H9 (cell line): ENCODE measurements around the gene ELOVL6. TPM values are rescaled to one million over a fixed set of nuclear protein-coding genes. Genes with fewer than 3 reads are reported as not detected.

ENCODE experiments used
- DNase-seq: peaks from one replicate; pipeline ENCODE4 v3.0.0-alpha.2; 2017
- H2AFZ ChIP-seq: one replicate; pipeline ENCODE4 v1.6.1; 2013; ENCODE audit warnings: mild to moderate bottlenecking, low read length, control low read depth, moderate library complexity
- H2AK5ac ChIP-seq: 2 replicates; pipeline ENCODE4 v1.6.1; 2013; ENCODE audit warnings: low read length, control low read depth, mixed read lengths; ENCODE audit not compliant: insufficient read length
- H2BK120ac ChIP-seq: one replicate; pipeline ENCODE4 v1.6.1; 2013; ENCODE audit warnings: low read depth, mild to moderate bottlenecking, low read length, control low read depth, inconsistent platforms; ENCODE audit not compliant: poor library complexity, severe bottlenecking
- H2BK12ac ChIP-seq: 2 replicates; pipeline ENCODE4 v1.6.1; 2013; ENCODE audit warnings: low read length, control low read depth, mixed read lengths, low read depth; ENCODE audit not compliant: insufficient read length
- H2BK15ac ChIP-seq: 2 replicates; pipeline ENCODE4 v1.6.1; 2013; ENCODE audit warnings: low read depth, low read length, control low read depth
- H2BK20ac ChIP-seq: one replicate; pipeline ENCODE4 v1.6.1; 2013; ENCODE audit warnings: low read depth, mild to moderate bottlenecking, low read length, control low read depth, inconsistent platforms; ENCODE audit not compliant: poor library complexity, severe bottlenecking
- H2BK5ac ChIP-seq: 2 replicates; pipeline ENCODE4 v1.6.1; 2013; ENCODE audit warnings: low read length, control low read depth, mixed read lengths; ENCODE audit not compliant: insufficient read length
- H3K14ac ChIP-seq: 2 replicates; pipeline ENCODE4 v1.6.1; 2013; ENCODE audit warnings: low read length, control low read depth; ENCODE audit not compliant: insufficient read depth
- H3K18ac ChIP-seq: 2 replicates; pipeline ENCODE4 v1.6.1; 2013; ENCODE audit warnings: low read depth, mild to moderate bottlenecking, mixed read lengths, low read length, control low read depth; ENCODE audit not compliant: insufficient read length
- H3K23ac ChIP-seq: 2 replicates; pipeline ENCODE4 v1.6.1; 2013; ENCODE audit warnings: low read length, control low read depth, mixed read lengths, low read depth; ENCODE audit not compliant: insufficient read length
- H3K23me2 ChIP-seq: 2 replicates; pipeline ENCODE4 v1.6.1; 2013; ENCODE audit warnings: low read depth, mild to moderate bottlenecking, mixed read lengths, low read length, control low read depth; ENCODE audit not compliant: insufficient read length, poor library complexity, severe bottlenecking
- H3K27ac ChIP-seq: 2 replicates; pipeline ENCODE4 v1.5.1; 2013; ENCODE audit warnings: low read length, control low read depth, mixed read lengths, low read depth; ENCODE audit not compliant: insufficient read length
- H3K27me3 ChIP-seq: 2 replicates; pipeline ENCODE4 v1.6.1; 2013; ENCODE audit warnings: low read length, control low read depth, inconsistent platforms; ENCODE audit not compliant: insufficient read depth
- H3K4ac ChIP-seq: 2 replicates; pipeline ENCODE4 v1.6.1; 2013; ENCODE audit warnings: low read depth, mild to moderate bottlenecking, control low read depth, inconsistent platforms, low read length, moderate library complexity
- H3K4me1 ChIP-seq: 2 replicates; pipeline ENCODE4 v1.6.1; 2013; ENCODE audit warnings: low read length, control low read depth, inconsistent platforms; ENCODE audit not compliant: insufficient read depth
- H3K4me2 ChIP-seq: 2 replicates; pipeline ENCODE4 v1.6.1; 2013; ENCODE audit warnings: low read length, control low read depth, mixed read lengths; ENCODE audit not compliant: insufficient read length, insufficient read depth
- H3K56ac ChIP-seq: 2 replicates; pipeline ENCODE4 v1.6.1; 2013; ENCODE audit warnings: low read depth, mild to moderate bottlenecking, mixed read lengths, low read length, control low read depth; ENCODE audit not compliant: insufficient read length
- H3K79me1 ChIP-seq: 2 replicates; pipeline ENCODE4 v1.6.1; 2013; ENCODE audit warnings: low read depth, mild to moderate bottlenecking, moderate library complexity, low read length, control low read depth, inconsistent platforms; ENCODE audit not compliant: insufficient read depth, poor library complexity, severe bottlenecking
- H3K79me2 ChIP-seq: 2 replicates; pipeline ENCODE4 v1.6.1; 2013; ENCODE audit warnings: low read length, control low read depth, inconsistent platforms; ENCODE audit not compliant: insufficient read depth
- H3K9ac ChIP-seq: 2 replicates; pipeline ENCODE4 v1.6.1; 2013; ENCODE audit warnings: low read length, control low read depth, mixed read lengths; ENCODE audit not compliant: insufficient read length; ENCODE audit errors: extremely low read depth
- H3K9me3 ChIP-seq: one replicate; pipeline ENCODE4 v1.6.1; 2013; ENCODE audit warnings: low read depth, low read length, inconsistent platforms; ENCODE audit not compliant: control insufficient read depth
- H3T11ph ChIP-seq: one replicate; pipeline ENCODE4 v1.6.1; 2013; ENCODE audit warnings: mild to moderate bottlenecking, low read length, control low read depth, inconsistent platforms
- H4K20me1 ChIP-seq: one replicate; pipeline ENCODE4 v1.6.1; 2013; ENCODE audit not compliant: control insufficient read depth, insufficient read length, insufficient read depth
- H4K5ac ChIP-seq: 2 replicates; pipeline ENCODE4 v1.6.1; 2013; ENCODE audit warnings: low read depth, mild to moderate bottlenecking, mixed read lengths, low read length, control low read depth; ENCODE audit not compliant: insufficient read length
- H4K8ac ChIP-seq: replicated peaks from 2 replicates; pipeline ENCODE4 v1.6.1; 2013; ENCODE audit warnings: low read length, control low read depth, mixed read lengths, low read depth; ENCODE audit not compliant: insufficient read length
- H4K91ac ChIP-seq: 2 replicates; pipeline ENCODE4 v1.6.1; 2013; ENCODE audit warnings: low read depth, mild to moderate bottlenecking, moderate library complexity, mixed read lengths, low read length, control low read depth; ENCODE audit not compliant: insufficient read length
- H3K27ac Mint-ChIP-seq, 3 experiments: 2 replicates in 2 of 3; 3 replicates in 1 of 3; pipeline ENCODE4 v1.8.0; 2020 to 2021; ENCODE audit warnings: mixed read lengths in 3 of 3, mild to moderate bottlenecking in 1 of 3, moderate library complexity in 1 of 3
- H3K27me3 Mint-ChIP-seq: 2 replicates; pipeline ENCODE4 v1.8.0; 2021; ENCODE audit warnings: low read depth, mild to moderate bottlenecking, moderate library complexity, mixed read lengths
- H3K36me3 Mint-ChIP-seq, 3 experiments: 2 replicates in 2 of 3; 3 replicates in 1 of 3; pipeline ENCODE4 v1.8.0; 2020 to 2021; ENCODE audit warnings: low read depth in 3 of 3, mixed read lengths in 3 of 3; ENCODE audit not compliant: insufficient read depth in 1 of 3
- H3K4me1 Mint-ChIP-seq, 2 experiments: 2 replicates each; pipeline ENCODE4 v1.8.0; 2020; ENCODE audit warnings: mixed read lengths in 2 of 2
- H3K4me3 Mint-ChIP-seq, 2 experiments: 2 replicates in 1 of 2; 3 replicates in 1 of 2; pipeline ENCODE4 v1.8.0; 2020 to 2021; ENCODE audit warnings: mild to moderate bottlenecking in 2 of 2, mixed read lengths in 2 of 2, moderate library complexity in 1 of 2
- H3K9me3 Mint-ChIP-seq, 2 experiments: 2 replicates in 1 of 2; 3 replicates in 1 of 2; pipeline ENCODE4 v1.8.0; 2020; ENCODE audit warnings: mild to moderate bottlenecking in 2 of 2, mixed read lengths in 2 of 2, moderate library complexity in 1 of 2
- CTCF ChIP-seq: fragments of 200-600 bp; sonication (generic); conservative IDR thresholded peaks from 3 replicates; pipeline ENCODE4 v1.8.0; 2021; ENCODE audit warnings: antibody characterized with exemption, mild to moderate bottlenecking
- WGBS: extraction: QIAGEN DNeasy Blood & Tissue Kit; methylation state at CpG from one replicate; pipeline ENCODE4 v1.1.7; 2013; ENCODE audit warnings: missing lambda C conversion rate, low lambda C conversion rate, mixed read lengths; ENCODE audit not compliant: insufficient read length; ENCODE audit errors: extremely low coverage; 5-methylcytosine and 5-hydroxymethylcytosine counted together
- total RNA-seq: library from RNA; stranded (reverse); gene quantifications from 2 replicates; pipeline ENCODE4 v1.2.1, GENCODE V29; 2021

ELOVL6 gene
- total RNA-seq, 1 experiment from 2014 or later: 64.6 TPM

- no peaks in the 10 kb centered on the region for H3K79me1 ChIP-seq
- no peak overlapping the region for H2BK15ac ChIP-seq
- H3K4me1 ChIP-seq: peaks cover 2% of the 10 kb centered on the region; the same call in 1 of the 2 replicates
- no peaks in the 10 kb centered on the region for H3K79me2 ChIP-seq
- no peak overlapping the region for H3K56ac ChIP-seq
- H3K14ac ChIP-seq: no peak overlapping the region
- Mint-ChIP-seq H3K4me1 (peaks cover 15 to 20% of the 10 kb centered on the region in 2 experiments), H3K27ac (no peak overlapping the region), H3K27me3 (no peaks in the 10 kb centered on the region), H3K9me3 (peaks cover 10% of the 10 kb centered on the region in 2 experiments; a peak in 4 of 5 replicates), H3K4me3 (no peak overlapping the region), H3K36me3 (peaks cover 0 to 11% (median 6%) of the 10 kb centered on the region in 3 experiments; a peak in 4 of 7 replicates)
- no peak overlapping the region for H3T11ph ChIP-seq
- no peak for DNase-seq
- no CpG with 5 or more reads among the region's 3 CpGs for WGBS
- H2BK20ac ChIP-seq: no peak overlapping the region
- no peaks in the 10 kb centered on the region for H3K9me3 ChIP-seq
- no peak overlapping the region for H3K23ac ChIP-seq
- no peaks in the 10 kb centered on the region for H4K20me1 ChIP-seq
- no peak overlapping the region for H3K9ac ChIP-seq
- H3K27ac ChIP-seq: no peak overlapping the region
- H2BK12ac ChIP-seq: no peak overlapping the region
- TF ChIP-seq CTCF: no peak
- H2BK120ac ChIP-seq: no peak overlapping the region
- H2AK5ac ChIP-seq: no peak overlapping the region
- H2AFZ ChIP-seq: no peak overlapping the region
- H3K27me3 ChIP-seq: no peaks in the 10 kb centered on the region
- no peak overlapping the region for H3K4ac ChIP-seq
- no peak overlapping the region for H4K91ac ChIP-seq
- H3K18ac ChIP-seq: no peak overlapping the region
- H3K23me2 ChIP-seq: no peaks in the 10 kb centered on the region
- H4K8ac ChIP-seq: no peak overlapping the region
- H2BK5ac ChIP-seq: no peak overlapping the region
- no peak overlapping the region for H4K5ac ChIP-seq
- H3K4me2 ChIP-seq: no peak overlapping the region
These were observed 179.3 kb downstream of the ELOVL6 start for GRCh38 chr4:110019153-110019552.
